ENCODE measurements around the gene MYL6. TPM values are rescaled to one million over a fixed set of nuclear protein-coding genes. Genes with fewer than 3 reads are reported as not detected.

MYL6 gene
- total and polyA plus RNA-seq, 9 of the 15 experiments (the other 6 are each of a cell fraction or from before 2014, with no cell fraction given): 557 to 1,664 (median 958) TPM

DNA sequence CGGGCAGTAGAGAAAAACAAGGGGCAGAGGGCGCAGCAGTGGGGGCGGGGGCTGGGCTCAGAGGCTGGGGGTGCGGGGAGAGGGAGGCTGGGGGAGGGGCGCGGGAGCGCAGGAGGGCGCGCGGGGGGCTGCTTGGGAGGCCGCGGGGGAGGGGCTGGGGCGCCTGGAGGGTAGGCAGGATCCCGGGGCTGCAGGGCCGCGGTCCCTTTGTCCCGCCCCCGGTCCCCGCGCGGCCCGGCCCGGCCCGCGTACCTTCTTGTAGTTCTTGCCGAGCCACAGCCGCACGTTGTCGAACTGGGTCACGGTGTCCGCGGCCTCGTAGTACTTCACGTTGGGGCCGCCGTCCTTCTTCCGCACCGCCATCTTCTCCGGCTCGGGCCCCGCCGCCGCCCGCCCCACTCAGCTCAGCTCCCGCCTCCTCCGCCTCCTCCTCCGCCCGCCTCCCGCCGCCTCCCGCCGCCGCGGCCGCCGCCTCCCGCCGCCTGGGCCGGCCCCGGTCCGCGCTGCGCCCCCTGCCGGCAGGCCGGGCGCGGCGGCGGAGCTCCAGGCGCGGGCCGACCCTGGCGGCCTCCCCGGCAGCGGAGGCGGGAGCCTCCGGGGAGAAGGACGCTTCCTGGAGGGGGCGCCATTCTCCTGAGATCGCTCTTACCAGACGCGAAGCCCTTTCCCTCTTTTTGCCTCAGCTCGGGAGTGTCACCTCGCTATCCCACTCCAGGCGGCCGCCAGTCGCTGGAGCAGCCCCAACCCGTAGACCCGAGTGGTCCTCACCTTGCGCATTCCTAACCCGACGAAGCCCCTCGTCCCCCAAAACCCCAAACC, 31.1 kb downstream of the MYL6 start, which contains the start of gene SMARCC2 (continued):
- TF ChIP-seq FOXK2 (conservative IDR thresholded peaks at IDR 0.05 in 1 of 2, IDR thresholded peaks at IDR 0.05 in 1 of 2; ENCODE audit: low read depth in 2 of 2): no peak
- TF ChIP-seq, protein P1, sequence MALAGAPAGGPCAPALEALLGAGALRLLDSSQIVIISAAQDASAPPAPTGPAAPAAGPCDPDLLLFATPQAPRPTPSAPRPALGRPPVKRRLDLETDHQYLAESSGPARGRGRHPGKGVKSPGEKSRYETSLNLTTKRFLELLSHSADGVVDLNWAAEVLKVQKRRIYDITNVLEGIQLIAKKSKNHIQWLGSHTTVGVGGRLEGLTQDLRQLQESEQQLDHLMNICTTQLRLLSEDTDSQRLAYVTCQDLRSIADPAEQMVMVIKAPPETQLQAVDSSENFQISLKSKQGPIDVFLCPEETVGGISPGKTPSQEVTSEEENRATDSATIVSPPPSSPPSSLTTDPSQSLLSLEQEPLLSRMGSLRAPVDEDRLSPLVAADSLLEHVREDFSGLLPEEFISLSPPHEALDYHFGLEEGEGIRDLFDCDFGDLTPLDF (CRISPR knock-in tag; IDR thresholded peaks at IDR 0.05): no peak
- no peak for TF ChIP-seq MYBL2 (IDR thresholded peaks at IDR 0.05; ENCODE audit: low read depth)
- TF ChIP-seq MYBL2 (CRISPR knock-in tag; IDR thresholded peaks at IDR 0.05; ENCODE audit: borderline replicate concordance): no peak
- TF ChIP-seq, protein P2, sequence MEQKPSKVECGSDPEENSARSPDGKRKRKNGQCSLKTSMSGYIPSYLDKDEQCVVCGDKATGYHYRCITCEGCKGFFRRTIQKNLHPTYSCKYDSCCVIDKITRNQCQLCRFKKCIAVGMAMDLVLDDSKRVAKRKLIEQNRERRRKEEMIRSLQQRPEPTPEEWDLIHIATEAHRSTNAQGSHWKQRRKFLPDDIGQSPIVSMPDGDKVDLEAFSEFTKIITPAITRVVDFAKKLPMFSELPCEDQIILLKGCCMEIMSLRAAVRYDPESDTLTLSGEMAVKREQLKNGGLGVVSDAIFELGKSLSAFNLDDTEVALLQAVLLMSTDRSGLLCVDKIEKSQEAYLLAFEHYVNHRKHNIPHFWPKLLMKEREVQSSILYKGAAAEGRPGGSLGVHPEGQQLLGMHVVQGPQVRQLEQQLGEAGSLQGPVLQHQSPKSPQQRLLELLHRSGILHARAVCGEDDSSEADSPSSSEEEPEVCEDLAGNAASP (IDR thresholded peaks at IDR 0.05): no peak
- TF ChIP-seq CBX3 (IDR thresholded peaks at IDR 0.05; ENCODE audit: borderline replicate concordance in 1 of 2, low read length in 2 of 2): peak in 1 of 2 experiments; percentile 83; a peak in 1 of 3 replicates
- TF ChIP-seq DMBX1 (CRISPR knock-in tag; IDR thresholded peaks at IDR 0.05; ENCODE audit: borderline replicate concordance): no peak
- TF ChIP-seq GABPA (tag; conservative IDR thresholded peaks at IDR 0.05; ENCODE audit: low read depth): no peak; the same call in 1 of the 2 replicates
- no peak for TF ChIP-seq CHD4 (IDR thresholded peaks at IDR 0.05; ENCODE audit: insufficient read depth, insufficient replicate concordance, low read depth, low read length, poor library complexity, severe bottlenecking)
- TF ChIP-seq PHF20 (IDR thresholded peaks at IDR 0.05; ENCODE audit: partially characterized antibody): no peak
- TF ChIP-seq NR1H2 (CRISPR knock-in tag; IDR thresholded peaks at IDR 0.05): no peak
- no peak for TF ChIP-seq ZNF239 (CRISPR knock-in tag; IDR thresholded peaks at IDR 0.05)
- TF ChIP-seq, protein P3, sequence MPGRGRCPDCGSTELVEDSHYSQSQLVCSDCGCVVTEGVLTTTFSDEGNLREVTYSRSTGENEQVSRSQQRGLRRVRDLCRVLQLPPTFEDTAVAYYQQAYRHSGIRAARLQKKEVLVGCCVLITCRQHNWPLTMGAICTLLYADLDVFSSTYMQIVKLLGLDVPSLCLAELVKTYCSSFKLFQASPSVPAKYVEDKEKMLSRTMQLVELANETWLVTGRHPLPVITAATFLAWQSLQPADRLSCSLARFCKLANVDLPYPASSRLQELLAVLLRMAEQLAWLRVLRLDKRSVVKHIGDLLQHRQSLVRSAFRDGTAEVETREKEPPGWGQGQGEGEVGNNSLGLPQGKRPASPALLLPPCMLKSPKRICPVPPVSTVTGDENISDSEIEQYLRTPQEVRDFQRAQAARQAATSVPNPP (IDR thresholded peaks at IDR 0.05; ENCODE audit: borderline replicate concordance, insufficient read depth, insufficient read length): no peak
- no peak for TF ChIP-seq ZSCAN32 (CRISPR knock-in tag; IDR thresholded peaks at IDR 0.05)
- TF ChIP-seq ZNF57 (CRISPR knock-in tag; IDR thresholded peaks at IDR 0.05): no peak
- TF ChIP-seq SP2 (IDR thresholded peaks at IDR 0.05; ENCODE audit: extremely low read depth, low read depth, low read length, poor library complexity, severe bottlenecking): no peak
- TF ChIP-seq PRMT5 (CRISPR knock-in tag; IDR thresholded peaks at IDR 0.05): no peak
- TF ChIP-seq SAFB (IDR thresholded peaks at IDR 0.05; ENCODE audit: borderline replicate concordance, low read depth, low read length): no peak
- TF ChIP-seq GATA2 (CRISPR knock-in tag; IDR thresholded peaks at IDR 0.05): no peak
- TF ChIP-seq, protein P4, sequence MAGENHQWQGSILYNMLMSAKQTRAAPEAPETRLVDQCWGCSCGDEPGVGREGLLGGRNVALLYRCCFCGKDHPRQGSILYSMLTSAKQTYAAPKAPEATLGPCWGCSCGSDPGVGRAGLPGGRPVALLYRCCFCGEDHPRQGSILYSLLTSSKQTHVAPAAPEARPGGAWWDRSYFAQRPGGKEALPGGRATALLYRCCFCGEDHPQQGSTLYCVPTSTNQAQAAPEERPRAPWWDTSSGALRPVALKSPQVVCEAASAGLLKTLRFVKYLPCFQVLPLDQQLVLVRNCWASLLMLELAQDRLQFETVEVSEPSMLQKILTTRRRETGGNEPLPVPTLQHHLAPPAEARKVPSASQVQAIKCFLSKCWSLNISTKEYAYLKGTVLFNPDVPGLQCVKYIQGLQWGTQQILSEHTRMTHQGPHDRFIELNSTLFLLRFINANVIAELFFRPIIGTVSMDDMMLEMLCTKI (IDR thresholded peaks at IDR 0.05; ENCODE audit: partially characterized antibody): no peak

Measured in K562 (cell line).